ENCODE data around the gene CLMN.
"Not testable (repeated sequence)": the region's sequence is repeated elsewhere in the genome, so short reads cannot be mapped to it uniquely, and the experiment has no call there.

The CLMN gene

GRCh38 chr14:95190857-95191256 lies 128.9 kb downstream of the CLMN start:
- no peak for DNase-seq (ENCODE audit: low spot score)

GRCh38 chr14:95190346-95190840 lies 129.3 kb downstream of the CLMN start:
- DNase-seq (ENCODE audit: low spot score): no peak

- DNase-seq (ENCODE audit: low spot score): no peak
Measured at GRCh38 chr14:95189367-95190132, 130.2 kb downstream of the CLMN start.

GRCh38 chr14:95188380-95188779 lies 131.3 kb downstream of the CLMN start:
- no peak for DNase-seq (ENCODE audit: low spot score)

- DNase-seq (ENCODE audit: low spot score): no peak
Measured at GRCh38 chr14:95185767-95186392, 133.8 kb downstream of the CLMN start.

GRCh38 chr14:95185033-95185766 lies 134.5 kb downstream of the CLMN start:
- no peak for DNase-seq (ENCODE audit: low spot score)

GRCh38 chr14:95184413-95184790 lies 135.3 kb downstream of the CLMN start:
- DNase-seq (ENCODE audit: low spot score): no peak

- DNase-seq (ENCODE audit: low spot score): no peak
Measured at GRCh38 chr14:95183532-95184412, 135.9 kb downstream of the CLMN start.

- no peak for DNase-seq (ENCODE audit: low spot score)
Measured at GRCh38 chr14:95183082-95183481, 136.6 kb downstream of the CLMN start.

GRCh38 chr14:95182379-95182778 lies 137.3 kb downstream of the CLMN start:
- no peak for DNase-seq (ENCODE audit: low spot score)

GRCh38 chr14:95180966-95181741 lies 138.6 kb downstream of the CLMN start:
- DNase-seq (ENCODE audit: low spot score): no peak

GRCh38 chr14:95175670-95176069 lies 144.0 kb downstream of the CLMN start:
- not testable (repeated sequence) for DNase-seq (ENCODE audit: low spot score)

- no peak for DNase-seq (ENCODE audit: low spot score)
Measured at GRCh38 chr14:95174184-95174792, 145.4 kb downstream of the CLMN start.

GRCh38 chr14:95173518-95173917 lies 146.2 kb downstream of the CLMN start:
- no peak for DNase-seq (ENCODE audit: low spot score)

GRCh38 chr14:95167177-95167576 lies 152.5 kb downstream of the CLMN start:
- DNase-seq (ENCODE audit: low spot score): no peak

- DNase-seq (ENCODE audit: low spot score): no peak
Measured at GRCh38 chr14:95165517-95165916, 154.2 kb downstream of the CLMN start.

GRCh38 chr14:95164506-95164905 lies 155.2 kb downstream of the CLMN start:
- no peak for DNase-seq (ENCODE audit: low spot score)

- no peak for DNase-seq (ENCODE audit: low spot score)
Measured at GRCh38 chr14:95163666-95164065, 156.0 kb downstream of the CLMN start.

- no peak for DNase-seq (ENCODE audit: low spot score)
Measured at GRCh38 chr14:95163132-95163531, 156.6 kb downstream of the CLMN start.

GRCh38 chr14:95162641-95163040 lies 157.1 kb downstream of the CLMN start:
- DNase-seq (ENCODE audit: low spot score): no peak

Data from HuH-7 (cell line).